H1 (cell line): ENCODE measurements around the gene ZGLP1. TPM values are rescaled to one million over a fixed set of nuclear protein-coding genes. Genes with fewer than 3 reads are reported as not detected.
"Not testable (repeated sequence)": the region's sequence is repeated elsewhere in the genome, so short reads cannot be mapped to it uniquely, and the experiment has no call there.

Experiments
- CTCF ChIA-PET: fragments of 300-600 bp; sonication (Branson Sonifier 250); formaldehyde crosslinking; loops from one replicate; lab custom pipeline; 2021; ENCODE audit not compliant: partially characterized antibody; lab: Charles Lee
- POLR2A ChIA-PET: fragments of 300-600 bp; sonication (Branson Sonifier 250); formaldehyde crosslinking; loops from one replicate; lab custom pipeline; 2021; ENCODE audit warnings: inconsistent platforms; ENCODE audit not compliant: partially characterized antibody; lab: Charles Lee
- DNase-seq, 2 experiments: peaks; one replicate each; pipeline versions ENCODE4 v3.0.0 to v3.0.0-alpha.2; 2010 to 2022; ENCODE audit warnings: low spot score in 2 of 2, low read depth in 1 of 2, mixed read lengths in 1 of 2
- FAIRE-seq: peaks from 2 replicates; lab custom pipeline; 2011; peaks lifted over from hg19 to GRCh38; lab: Jason Lieb, UNC
- H2AFZ ChIP-seq: 2 replicates; pipeline ENCODE4 v1.8.1; 2012; ENCODE audit warnings: low read length, inconsistent platforms
- H2AK5ac ChIP-seq: 2 replicates; pipeline ENCODE4 v1.6.1; 2013; ENCODE audit warnings: low read depth, low read length
- H2BK120ac ChIP-seq: replicated peaks from 2 replicates; pipeline ENCODE3; 2013; ENCODE audit warnings: low read depth, low read length, inconsistent platforms
- H2BK12ac ChIP-seq: 2 replicates; pipeline ENCODE4 v1.6.1; 2013; ENCODE audit warnings: low read depth, low read length
- H2BK15ac ChIP-seq: 2 replicates; pipeline ENCODE4 v1.6.1; 2013; ENCODE audit warnings: low read length
- H2BK20ac ChIP-seq: 2 replicates; pipeline ENCODE4 v1.6.1; 2013; ENCODE audit warnings: low read length
- H2BK5ac ChIP-seq: 2 replicates; pipeline ENCODE4 v1.6.1; 2013; ENCODE audit warnings: low read depth, low read length
- H3K14ac ChIP-seq: 2 replicates; pipeline ENCODE4 v1.6.1; 2013; ENCODE audit warnings: inconsistent platforms; ENCODE audit not compliant: insufficient read length
- H3K18ac ChIP-seq: 2 replicates; pipeline ENCODE4 v1.6.1; 2013; ENCODE audit warnings: low read length; ENCODE audit errors: extremely low read depth
- H3K23ac ChIP-seq: 2 replicates; pipeline ENCODE4 v1.6.1; 2013; ENCODE audit warnings: inconsistent platforms; ENCODE audit not compliant: insufficient read length
- H3K23me2 ChIP-seq: 2 replicates; pipeline ENCODE4 v1.6.1; 2013; ENCODE audit warnings: low read depth, low read length
- H3K27ac ChIP-seq: 2 replicates; pipeline ENCODE4 v1.6.1; 2011; ENCODE audit warnings: low read depth, low read length, inconsistent platforms
- H3K27me3 ChIP-seq, 4 experiments: replicated peaks in 1 of 4; 1 replicate in 1 of 4; 2 replicates in 3 of 4; pipeline versions ENCODE4 v1.6.1 to v1.8.1; 2011 to 2013; ENCODE audit warnings: low read length in 3 of 4, mild to moderate bottlenecking in 3 of 4, inconsistent platforms in 2 of 4, mixed read lengths in 2 of 4, moderate library complexity in 1 of 4; ENCODE audit not compliant: control insufficient read depth in 3 of 4, insufficient read depth in 3 of 4; ENCODE audit errors: extremely low read depth in 1 of 4
- H3K36me3 ChIP-seq, 4 experiments: 2 replicates each; pipeline versions ENCODE4 v1.6.1 to v1.8.1; 2011 to 2013; ENCODE audit warnings: mild to moderate bottlenecking in 4 of 4, low read length in 3 of 4, moderate library complexity in 2 of 4, control low read depth in 1 of 4, inconsistent platforms in 1 of 4; ENCODE audit not compliant: insufficient read depth in 4 of 4, control insufficient read depth in 2 of 4
- H3K4ac ChIP-seq: replicated peaks from 2 replicates; pipeline ENCODE3; 2013; ENCODE audit warnings: low read length, low read depth, mixed read lengths, inconsistent platforms; ENCODE audit not compliant: insufficient read length
- H3K4me1 ChIP-seq, 4 experiments: replicated peaks in 1 of 4; 1 replicate in 1 of 4; 2 replicates in 3 of 4; pipeline versions ENCODE4 v1.6.1 to v1.8.1; 2011 to 2013; ENCODE audit warnings: low read length in 3 of 4, inconsistent platforms in 2 of 4, mixed read lengths in 1 of 4; ENCODE audit not compliant: insufficient read depth in 4 of 4, control insufficient read depth in 3 of 4
- H3K4me2 ChIP-seq, 2 experiments: 2 replicates each; pipeline versions ENCODE4 v1.6.1 to v1.8.1; 2011 to 2013; ENCODE audit warnings: low read depth in 2 of 2, low read length in 2 of 2, control low read depth in 1 of 2, inconsistent platforms in 1 of 2, mild to moderate bottlenecking in 1 of 2; ENCODE audit not compliant: insufficient read depth in 1 of 2
- H3K4me3 ChIP-seq, 4 experiments: fragments of 200-600, 300-600 bp in 1 of 4; sonication (generic), shearing (Covaris generic), sonication (Bioruptor Twin) in 1 of 4; 2 replicates each; pipeline versions ENCODE4 v1.5.1 to v1.8.1; 2011 to 2016; ENCODE audit warnings: low read length in 4 of 4, low read depth in 3 of 4, control low read depth in 2 of 4, inconsistent platforms in 2 of 4, mild to moderate bottlenecking in 2 of 4, mixed read lengths in 1 of 4, moderate library complexity in 1 of 4; ENCODE audit not compliant: insufficient read depth in 2 of 4; ENCODE audit errors: extremely low read depth in 1 of 4
- H3K56ac ChIP-seq: replicated peaks from 2 replicates; pipeline ENCODE3; 2013; ENCODE audit warnings: low read depth, mild to moderate bottlenecking, mixed read lengths, low read length, inconsistent platforms; ENCODE audit not compliant: insufficient read length
- H3K79me1 ChIP-seq: 2 replicates; pipeline ENCODE4 v1.6.1; 2013; ENCODE audit warnings: low read depth, low read length, control low read depth
- H3K79me2 ChIP-seq, 2 experiments: 2 replicates each; pipeline versions ENCODE4 v1.6.1 to v1.8.1; 2012 to 2013; ENCODE audit warnings: low read length in 2 of 2, mild to moderate bottlenecking in 2 of 2, inconsistent platforms in 1 of 2; ENCODE audit not compliant: insufficient read depth in 2 of 2, control insufficient read depth in 1 of 2
- H3K9ac ChIP-seq, 4 experiments: replicated peaks in 1 of 4; 1 replicate in 1 of 4; 2 replicates in 3 of 4; pipeline versions ENCODE4 v1.6.1 to v1.8.1; 2011 to 2013; ENCODE audit warnings: low read depth in 3 of 4, low read length in 3 of 4, control low read depth in 2 of 4, mild to moderate bottlenecking in 2 of 4, moderate library complexity in 2 of 4, inconsistent platforms in 1 of 4; ENCODE audit errors: extremely low read depth in 1 of 4
- H3K9me3 ChIP-seq, 2 experiments: 2 replicates each; pipeline versions ENCODE4 v1.6.1 to v1.8.1; 2012 to 2013; ENCODE audit warnings: mild to moderate bottlenecking in 2 of 2, moderate library complexity in 2 of 2, control low read depth in 1 of 2, inconsistent platforms in 1 of 2, low read depth in 1 of 2, low read length in 1 of 2, mixed read lengths in 1 of 2; ENCODE audit not compliant: insufficient read depth in 2 of 2
- H4K20me1 ChIP-seq, 2 experiments: replicated peaks in 1 of 2; 2 replicates each; pipeline versions ENCODE3 to v1.8.1; 2011 to 2013; ENCODE audit warnings: inconsistent platforms in 2 of 2, low read length in 2 of 2, mild to moderate bottlenecking in 1 of 2; ENCODE audit not compliant: insufficient read depth in 2 of 2, control insufficient read depth in 1 of 2
- H4K5ac ChIP-seq: 2 replicates; pipeline ENCODE4 v1.6.1; 2013; ENCODE audit warnings: low read length, low read depth, mixed read lengths, inconsistent platforms; ENCODE audit not compliant: insufficient read length
- H4K8ac ChIP-seq: 2 replicates; pipeline ENCODE4 v1.8.0; 2013; ENCODE audit warnings: mild to moderate bottlenecking, moderate library complexity, low read length, inconsistent platforms; ENCODE audit not compliant: insufficient read depth; ENCODE audit errors: extremely low read depth
- H4K91ac ChIP-seq: replicated peaks from 2 replicates; pipeline ENCODE3; 2013; ENCODE audit warnings: low read length, mixed read lengths, inconsistent platforms; ENCODE audit not compliant: insufficient read length
- RAD21 ChIP-seq, 2 experiments: IDR thresholded peaks in 1 of 2; conservative IDR thresholded peaks in 1 of 2; 2 replicates each; pipeline ENCODE4 v1.6.1; 2011; ENCODE audit warnings: low read depth in 2 of 2, low read length in 2 of 2, improper control_type of control experiment in 1 of 2, inconsistent platforms in 1 of 2, mild to moderate bottlenecking in 1 of 2, moderate library complexity in 1 of 2
- WGBS, 2 experiments: shearing (Covaris generic) in 1 of 2; methylation state at CpG; one replicate each; pipeline versions ENCODE4 v1.1.6 to v1.1.7; 2013 to 2015; ENCODE audit warnings: low lambda C conversion rate in 2 of 2, mixed read lengths in 2 of 2, inconsistent platforms in 1 of 2, low coverage in 1 of 2, missing lambda C conversion rate in 1 of 2; ENCODE audit not compliant: insufficient replicate concordance in 2 of 2, insufficient coverage in 1 of 2, insufficient read length in 1 of 2; ENCODE audit errors: extremely low coverage in 1 of 2, missing lambda C conversion rate in 1 of 2; 5-methylcytosine and 5-hydroxymethylcytosine counted together
- polyA plus RNA-seq, 7 experiments: library from polyadenylated mRNA; depleted of rRNA in 3 of 7; stranded (reverse) in 5 of 7; unstranded in 2 of 7; fragments of >200 nt in 5 of 7; fragments of 200-250 nt in 2 of 7; gene quantifications; 1 replicate in 5 of 7; 2 replicates in 1 of 7; 4 replicates in 1 of 7; pipeline versions ENCODE4 v1.2.1 to v1.2.3, GENCODE V29; 2011 to 2013; ENCODE audit warnings: missing spikeins in 2 of 7, mixed read lengths in 2 of 7
- total RNA-seq: library from RNA; stranded (reverse); fragmentation: NEBNext Ultra II Directional; extraction: Animal tissue kit (Norgen Biotek cat#: 25700); gene quantifications from 2 replicates; pipeline ENCODE4 v1.2.1, GENCODE V29; 2021

ZGLP1 gene
- total and polyA plus RNA-seq, 2 of the 8 experiments (the other 6 are each of a cell fraction or from before 2014, with no cell fraction given), result 4.2 to 5.1 TPM

DNA sequence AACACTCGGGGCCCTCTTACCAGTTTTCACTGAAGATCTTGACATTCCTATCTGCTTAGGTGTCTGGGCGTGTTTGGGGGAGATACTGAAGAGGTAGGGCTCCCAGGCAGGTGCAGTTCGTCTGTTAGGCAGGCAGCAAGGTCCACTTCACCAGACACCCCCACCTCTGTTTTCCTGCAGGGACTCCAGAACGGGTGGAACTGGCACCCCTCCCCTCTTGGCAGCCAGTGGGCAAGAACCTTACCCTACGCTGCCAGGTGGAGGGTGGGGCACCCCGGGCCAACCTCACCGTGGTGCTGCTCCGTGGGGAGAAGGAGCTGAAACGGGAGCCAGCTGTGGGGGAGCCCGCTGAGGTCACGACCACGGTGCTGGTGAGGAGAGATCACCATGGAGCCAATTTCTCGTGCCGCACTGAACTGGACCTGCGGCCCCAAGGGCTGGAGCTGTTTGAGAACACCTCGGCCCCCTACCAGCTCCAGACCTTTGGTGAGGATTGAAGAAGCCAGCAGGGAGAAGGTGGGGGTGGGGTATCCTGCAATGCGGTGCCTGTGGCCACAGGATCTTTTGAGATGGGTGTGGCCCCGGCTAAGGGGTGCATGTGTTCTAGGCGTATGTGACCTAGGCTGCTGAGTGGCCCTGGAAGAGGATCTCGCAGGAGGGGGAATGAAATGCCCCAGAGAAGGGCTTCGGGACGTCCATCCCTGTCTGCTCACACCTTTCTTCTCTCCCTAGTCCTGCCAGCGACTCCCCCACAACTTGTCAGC lies 26.1 kb downstream of the ZGLP1 start (continued):
- no peak for TF ChIP-seq RAD21 (IDR thresholded peaks at IDR 0.05 in 1 of 2, conservative IDR thresholded peaks at IDR 0.05 in 1 of 2; ENCODE audit: low read depth in 2 of 2, low read length in 2 of 2)

DNA sequence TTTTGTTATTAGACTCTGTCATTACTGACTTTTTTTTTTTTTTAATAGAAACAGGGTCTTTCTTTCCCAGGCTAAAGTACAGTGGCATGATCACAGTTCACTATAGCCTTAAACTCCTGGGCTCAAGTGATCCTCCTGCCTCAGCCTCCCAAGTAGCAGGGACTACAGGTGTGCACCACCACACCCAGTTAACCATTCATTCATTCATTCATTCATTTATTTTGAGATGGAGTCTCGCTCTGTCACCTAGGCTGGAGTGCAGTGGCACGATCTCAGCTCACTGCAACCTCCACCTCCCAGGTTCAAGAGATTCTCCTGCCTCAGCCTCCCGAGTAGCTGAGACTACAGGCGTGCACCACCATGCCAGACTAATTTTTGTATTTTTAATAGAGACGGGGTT lies 27.6 kb downstream of the ZGLP1 start:
- H2BK15ac ChIP-seq, H3K79me1 ChIP-seq, H3K27ac ChIP-seq, H2AFZ ChIP-seq, H3K27me3 ChIP-seq, H3K18ac ChIP-seq, H4K5ac ChIP-seq, H3K4me3 ChIP-seq, H3K4me1 ChIP-seq, FAIRE-seq, H3K79me2 ChIP-seq, H3K23ac ChIP-seq, POLR2A ChIA-PET, H2BK20ac ChIP-seq, H3K14ac ChIP-seq, H4K20me1 ChIP-seq, H2AK5ac ChIP-seq, H3K23me2 ChIP-seq, H3K36me3 ChIP-seq, H3K56ac ChIP-seq, DNase-seq, H3K9ac ChIP-seq, H3K4me2 ChIP-seq, H4K91ac ChIP-seq, H2BK120ac ChIP-seq, H3K9me3 ChIP-seq, H2BK12ac ChIP-seq, H4K8ac ChIP-seq, H3K4ac ChIP-seq, H2BK5ac ChIP-seq: not testable (repeated sequence)
- CTCF ChIA-PET, result interaction anchor here (0.6 to 11.6 kb wide), 2 partner anchors 12 to 110 kb away, joined by 3 to 94 read pairs; partner anchors contain the start of gene ICAM1
- WGBS, 2 experiments, result 94% methylated on average over 5 of the region's 5 CpGs; no CpG with 5 or more reads in 1 of the 2 experiments
